Measurements from ENCODE around the gene BORCS5.
"Not testable (repeated sequence)": the region's sequence is repeated elsewhere in the genome, so short reads cannot be mapped to it uniquely, and the experiment has no call there.

DNA sequence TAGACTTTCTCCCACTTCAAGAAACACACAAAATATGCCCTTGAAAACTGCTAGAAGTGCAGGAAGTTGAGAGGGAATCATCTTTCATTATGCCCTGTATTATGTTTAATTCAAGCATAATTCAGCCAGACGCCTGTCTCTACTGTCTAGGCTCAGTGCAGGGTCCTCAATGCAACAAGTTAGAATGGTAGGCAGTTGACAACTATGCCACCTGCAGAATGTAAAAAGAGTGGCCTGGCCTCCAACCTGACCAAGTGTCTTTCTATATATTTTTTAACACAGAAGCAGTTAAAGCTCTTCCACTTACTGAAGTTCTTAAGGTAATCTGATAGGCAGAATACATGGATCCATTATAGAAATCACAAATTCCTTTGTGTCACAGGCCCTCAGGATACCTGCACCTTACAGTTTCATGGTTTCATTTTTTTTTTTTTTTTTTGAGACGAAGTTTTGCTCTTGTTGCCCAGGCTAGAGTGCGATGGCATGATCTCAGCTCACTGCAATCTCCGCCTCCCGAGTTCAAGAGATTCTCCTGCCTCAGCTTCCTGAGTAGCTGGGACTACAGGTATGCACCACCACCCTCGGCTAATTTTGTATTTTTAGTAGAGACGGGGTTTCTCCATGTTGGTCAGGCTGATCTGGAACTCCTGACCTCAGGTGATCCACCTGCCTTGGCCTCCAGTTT, 145.4 kb downstream of the BORCS5 start:
- TF ChIP-seq GATA1 (IDR thresholded peaks at IDR 0.05; ENCODE audit: low read depth, low read length); POLR2A (IDR thresholded peaks at IDR 0.05; ENCODE audit: low read length): not testable (repeated sequence)
